ENCODE measurements around the gene MDGA2.
"Not testable (repeated sequence)": the region's sequence is repeated elsewhere in the genome, so short reads cannot be mapped to it uniquely, and the experiment has no call there.

MDGA2 gene

DNA sequence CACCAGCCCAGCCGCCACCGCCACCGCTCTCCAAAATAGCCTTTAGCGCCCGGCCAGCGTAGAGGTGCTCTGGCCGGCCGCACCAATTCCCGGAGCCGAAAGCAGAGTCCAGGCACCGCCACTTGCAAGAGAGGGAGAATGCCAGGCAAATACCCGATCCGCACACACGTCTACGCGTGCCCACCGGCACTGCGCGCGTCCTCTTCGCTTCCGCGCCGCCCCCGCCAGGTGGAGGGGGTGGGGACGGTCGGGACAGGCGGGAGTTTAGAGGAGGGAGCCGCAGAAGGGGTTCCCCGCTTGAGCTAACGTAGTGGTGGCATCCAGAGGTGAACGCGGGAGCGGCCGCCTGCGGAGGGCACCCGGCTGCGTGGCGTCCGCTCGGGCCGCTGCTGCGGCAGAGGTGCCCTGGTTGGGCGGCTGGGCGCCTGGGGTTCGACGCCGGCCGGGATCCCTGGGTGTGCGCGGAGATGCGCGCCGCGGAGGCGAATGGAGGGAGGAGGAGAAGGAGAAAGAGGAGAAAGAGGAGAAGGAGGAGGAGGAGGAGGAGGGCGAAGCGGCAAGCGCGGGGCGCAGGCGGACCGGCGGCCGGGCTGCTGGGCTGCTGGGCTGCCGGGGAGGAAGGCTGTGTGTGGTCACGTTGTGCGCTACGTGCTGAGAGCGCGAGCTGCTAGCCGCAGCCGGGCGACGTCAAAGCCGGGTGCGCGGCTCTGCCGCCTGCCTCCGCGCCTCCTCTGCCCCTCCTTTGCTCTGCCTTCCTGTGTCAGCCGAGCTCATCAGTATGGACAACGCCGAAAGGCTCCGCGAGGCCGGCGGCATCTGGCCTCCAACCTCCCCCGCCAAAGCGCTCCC lies at the start of gene MDGA2:
Gene MDGA2 (minus strand): TSS at position 140 of the 849 bp plus-strand sequence.
- DNase-seq, result no peak

DNA sequence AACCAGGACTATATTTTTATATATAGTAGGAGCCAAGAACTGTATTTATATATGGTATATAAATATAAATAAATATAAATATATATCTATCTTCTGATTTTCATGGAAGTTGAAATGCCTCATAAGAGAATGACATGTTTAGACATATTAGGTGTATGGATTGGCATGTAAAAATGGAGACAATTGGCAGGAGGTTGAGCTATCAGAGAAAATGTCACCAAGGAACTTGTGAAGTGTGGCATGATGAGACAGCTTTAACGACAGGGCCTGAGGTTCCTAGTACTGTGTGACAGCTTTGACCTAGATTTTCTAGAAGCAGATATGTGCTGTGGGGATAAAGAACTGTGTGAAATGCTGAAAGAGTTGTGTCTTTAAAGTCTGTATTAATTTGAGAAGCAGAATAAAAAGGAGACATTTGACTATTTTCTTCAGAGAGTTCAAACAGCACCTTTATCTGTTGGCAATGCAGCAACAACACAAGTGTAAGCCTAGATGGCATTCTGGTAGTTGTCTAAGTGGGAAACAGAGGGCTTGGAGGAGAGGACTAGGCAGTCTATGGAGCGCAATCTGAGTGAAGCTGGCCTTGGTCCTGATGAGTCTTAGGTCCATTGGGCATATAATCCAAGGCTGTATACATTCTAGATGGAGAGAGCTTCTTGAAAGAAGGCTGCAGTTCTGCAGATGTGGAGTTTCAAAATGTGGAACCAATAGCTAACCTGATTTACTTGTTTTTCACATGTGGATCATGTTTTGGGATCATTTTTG lies 47.7 kb upstream of the MDGA2 start:
- no peak for DNase-seq

DNA sequence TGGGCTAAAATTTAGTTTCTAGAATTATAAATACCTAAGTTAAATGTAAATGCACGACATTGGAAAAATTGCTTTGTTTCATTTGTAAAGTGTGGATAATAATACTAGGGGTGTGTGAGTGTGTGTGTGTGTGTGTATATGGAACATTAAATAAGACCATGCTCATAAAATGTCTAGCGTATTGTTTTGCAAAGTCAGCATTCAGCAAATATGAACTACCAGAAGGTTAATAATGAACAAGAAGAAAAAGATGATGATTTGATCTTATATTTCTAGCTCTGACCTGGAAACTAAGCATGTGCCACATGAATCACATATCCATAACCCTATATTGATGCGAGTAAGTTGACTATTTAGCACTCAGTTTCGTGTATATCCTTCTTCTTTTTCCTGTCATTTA lies 44.9 kb upstream of the MDGA2 start:
- DNase-seq, result no peak

DNA sequence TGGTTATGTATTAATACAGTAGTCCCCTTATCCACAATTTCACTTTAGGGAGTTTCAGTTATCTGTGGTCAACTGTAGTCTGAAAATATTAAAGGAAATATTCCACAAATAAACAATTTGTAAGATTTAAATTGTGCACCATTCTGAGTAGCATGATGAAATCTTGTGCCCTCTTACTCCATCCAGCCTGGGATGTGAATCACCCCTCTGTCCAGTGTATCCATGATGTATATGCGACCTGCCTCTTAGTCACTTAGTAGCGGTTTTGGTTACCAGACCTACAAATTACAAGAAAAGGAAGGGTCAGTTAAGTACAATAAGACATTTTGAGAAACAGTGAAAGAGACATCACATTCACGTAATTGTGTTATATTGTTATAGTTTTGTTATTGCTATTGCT lies 39.9 kb upstream of the MDGA2 start:
- DNase-seq, result no peak

DNA sequence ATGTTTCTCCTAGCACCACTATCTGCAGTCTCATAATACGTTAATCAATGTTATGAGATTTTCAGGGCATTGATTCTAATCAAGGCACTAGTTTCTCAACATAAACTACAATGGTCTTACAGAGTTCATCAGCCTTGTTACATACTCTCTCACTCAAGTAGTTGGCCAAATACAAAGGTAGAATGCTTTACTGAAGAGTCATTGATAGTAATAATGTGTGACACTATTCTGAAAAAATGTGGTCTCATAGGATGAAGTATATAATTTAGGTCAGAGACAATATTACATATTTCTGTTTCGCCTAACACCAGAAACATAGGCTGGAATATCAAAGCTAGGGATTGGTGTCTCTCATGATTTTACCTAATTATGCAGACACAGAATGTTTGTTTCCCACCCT lies 35.2 kb upstream of the MDGA2 start:
- DNase-seq, result no peak

DNA sequence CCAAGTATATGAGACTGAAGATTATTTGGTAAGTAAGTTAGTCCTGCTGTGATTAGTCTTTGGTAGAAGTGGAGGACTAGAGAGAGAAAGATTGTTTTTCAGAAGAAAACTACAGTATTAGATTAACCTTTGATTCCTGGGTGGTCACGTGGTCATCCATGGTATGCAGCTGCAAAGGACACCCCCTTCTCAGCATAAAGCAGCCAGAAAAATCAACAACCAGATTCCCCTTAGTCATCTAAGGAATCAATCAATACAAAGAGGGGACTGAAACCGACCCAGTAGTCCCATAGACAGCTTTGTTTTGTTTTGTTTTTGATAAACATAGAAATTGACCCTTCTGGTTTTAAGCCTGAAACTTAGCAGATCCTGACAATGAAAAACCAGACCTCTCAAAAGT lies 30.3 kb upstream of the MDGA2 start:
- DNase-seq, result no peak

DNA sequence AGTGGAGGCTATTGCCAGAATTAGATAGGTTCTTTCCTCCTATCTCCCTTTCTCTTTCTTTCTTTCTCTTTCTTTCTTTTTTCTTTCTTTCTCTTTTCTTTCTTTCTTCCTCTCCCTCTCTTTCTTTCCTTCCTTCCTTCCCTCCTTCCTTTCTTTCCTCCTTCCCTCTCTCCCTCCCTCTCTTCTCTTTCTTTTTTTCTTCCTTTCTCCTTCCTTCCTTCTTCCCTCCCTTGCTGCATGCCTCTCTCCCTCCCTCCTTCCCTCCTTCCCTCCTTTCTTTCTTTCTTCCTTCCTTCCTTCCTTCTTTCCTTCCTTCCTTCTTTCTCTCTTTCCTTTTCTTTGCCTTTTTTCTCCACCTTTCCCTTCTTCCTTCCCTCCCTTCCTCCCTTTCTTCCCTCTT lies 16.4 kb upstream of the MDGA2 start:
- no peak for DNase-seq

DNA sequence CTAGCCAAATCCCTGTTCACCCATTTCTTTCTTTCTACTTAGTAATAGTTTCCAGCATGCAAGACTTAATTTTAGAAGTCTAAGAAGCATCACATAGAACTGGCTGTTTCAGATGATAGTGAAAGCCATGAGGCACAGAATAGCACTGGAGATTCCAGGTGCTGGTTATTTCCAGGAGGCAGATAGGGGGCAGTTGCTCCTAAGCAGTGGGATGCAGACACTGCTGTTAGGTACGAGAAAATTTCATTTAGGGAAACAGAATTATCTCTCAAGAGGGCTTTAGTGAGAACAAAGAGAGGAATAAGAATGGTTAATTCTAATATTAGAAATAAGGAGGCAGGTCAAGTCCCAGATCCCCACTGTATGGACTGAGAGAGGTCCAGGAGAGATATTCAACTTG lies 3.6 kb upstream of the MDGA2 start:
- no peak for DNase-seq

DNA sequence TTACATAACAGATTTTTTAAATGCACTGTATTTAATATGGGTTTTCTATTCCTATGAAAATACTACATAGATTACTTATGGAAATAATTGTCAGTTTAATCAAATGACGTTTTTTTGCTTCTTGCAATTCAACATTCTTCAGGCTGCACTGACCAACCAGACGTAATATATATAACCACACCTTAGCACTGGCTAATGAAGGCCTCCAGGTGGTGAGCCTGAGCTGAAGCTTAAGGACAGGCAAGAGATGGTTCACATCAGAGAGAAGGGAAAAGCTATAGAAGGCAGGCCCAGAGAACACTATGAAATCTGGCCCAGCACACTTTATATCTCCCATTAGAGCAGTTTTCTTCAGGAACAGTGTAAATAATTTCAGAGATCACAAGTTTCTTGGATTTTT lies 2.8 kb upstream of the MDGA2 start:
- no peak for DNase-seq

DNA sequence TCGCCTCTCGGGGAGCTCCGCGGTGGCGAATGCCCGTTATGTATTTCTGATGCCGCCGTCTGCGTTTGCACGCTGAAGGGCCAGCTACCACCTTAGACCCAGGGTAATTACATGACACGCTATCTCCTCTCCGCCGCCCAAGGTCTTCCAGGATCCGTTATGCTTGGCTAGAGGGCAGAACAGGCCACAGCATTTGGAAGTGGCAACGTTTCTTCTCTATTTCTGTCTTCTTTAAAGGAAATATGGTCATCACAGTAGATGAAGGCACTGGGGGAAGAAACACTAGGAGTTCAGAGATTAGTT lies 861 bp upstream of the MDGA2 start:
- DNase-seq, result no peak

DNA sequence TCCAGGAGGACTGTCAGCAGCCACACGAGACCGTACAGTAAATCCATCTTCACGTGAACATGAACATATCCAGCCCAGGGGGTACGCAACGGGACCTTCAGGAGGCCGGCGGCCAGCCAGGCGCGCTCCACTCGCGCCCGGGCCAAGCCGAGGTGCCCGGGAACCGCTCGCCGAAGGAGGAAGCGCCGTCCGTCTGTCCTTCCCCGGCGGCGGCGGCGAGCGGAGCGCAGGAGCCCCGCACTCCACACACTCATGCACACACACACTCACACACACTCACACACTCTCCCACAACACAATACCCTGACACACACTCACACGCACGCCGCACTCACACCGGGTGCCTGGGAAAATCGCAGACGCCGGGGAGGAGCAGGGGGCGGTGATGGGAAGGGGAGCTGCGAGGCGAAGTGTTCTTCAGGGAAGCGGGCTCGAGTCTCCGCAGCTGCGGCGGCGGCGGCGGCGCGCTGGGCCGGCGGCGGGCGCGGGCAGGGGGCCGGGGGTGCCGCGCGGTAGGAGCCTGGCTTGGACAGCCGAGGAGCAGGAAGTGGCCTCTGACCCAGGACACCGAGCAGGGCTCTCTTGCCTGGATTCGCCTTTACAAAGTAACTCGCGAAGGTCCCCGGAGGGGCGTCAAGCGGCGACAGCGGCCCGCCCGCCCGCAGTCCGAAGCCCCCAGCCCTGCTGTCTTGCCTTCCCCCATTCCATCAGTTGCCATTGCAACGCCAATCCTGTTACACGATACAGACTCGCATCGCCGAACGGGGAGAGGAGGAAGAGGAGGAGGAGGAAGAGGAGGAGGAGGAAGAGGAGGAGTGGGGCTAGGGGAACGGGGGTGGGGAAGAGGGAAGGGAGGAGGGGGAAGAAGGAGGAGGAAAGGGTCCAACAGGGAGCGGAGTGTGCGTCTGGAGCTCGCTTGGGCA lies 601 bp downstream of the MDGA2 start:
- no peak for DNase-seq

DNA sequence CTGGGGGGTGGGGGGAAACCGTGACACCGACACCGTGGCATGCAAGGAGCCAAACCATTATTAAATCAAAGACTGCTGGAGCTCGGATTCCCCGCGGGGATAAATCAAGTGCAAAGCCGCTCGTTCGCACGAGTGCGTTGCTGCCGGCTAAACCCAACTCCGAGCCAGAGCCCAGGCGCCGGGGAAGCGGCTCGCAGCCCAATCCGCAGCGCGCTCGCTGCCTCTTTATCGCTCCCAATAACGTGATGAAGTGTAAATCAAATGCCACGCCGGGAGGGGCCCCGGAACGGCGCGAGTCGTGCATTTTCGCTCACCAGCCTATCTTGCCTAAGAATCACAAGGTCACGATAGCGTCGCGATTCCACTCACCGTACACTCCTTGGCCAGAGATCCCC lies 1.3 kb downstream of the MDGA2 start:
- no peak for DNase-seq

DNA sequence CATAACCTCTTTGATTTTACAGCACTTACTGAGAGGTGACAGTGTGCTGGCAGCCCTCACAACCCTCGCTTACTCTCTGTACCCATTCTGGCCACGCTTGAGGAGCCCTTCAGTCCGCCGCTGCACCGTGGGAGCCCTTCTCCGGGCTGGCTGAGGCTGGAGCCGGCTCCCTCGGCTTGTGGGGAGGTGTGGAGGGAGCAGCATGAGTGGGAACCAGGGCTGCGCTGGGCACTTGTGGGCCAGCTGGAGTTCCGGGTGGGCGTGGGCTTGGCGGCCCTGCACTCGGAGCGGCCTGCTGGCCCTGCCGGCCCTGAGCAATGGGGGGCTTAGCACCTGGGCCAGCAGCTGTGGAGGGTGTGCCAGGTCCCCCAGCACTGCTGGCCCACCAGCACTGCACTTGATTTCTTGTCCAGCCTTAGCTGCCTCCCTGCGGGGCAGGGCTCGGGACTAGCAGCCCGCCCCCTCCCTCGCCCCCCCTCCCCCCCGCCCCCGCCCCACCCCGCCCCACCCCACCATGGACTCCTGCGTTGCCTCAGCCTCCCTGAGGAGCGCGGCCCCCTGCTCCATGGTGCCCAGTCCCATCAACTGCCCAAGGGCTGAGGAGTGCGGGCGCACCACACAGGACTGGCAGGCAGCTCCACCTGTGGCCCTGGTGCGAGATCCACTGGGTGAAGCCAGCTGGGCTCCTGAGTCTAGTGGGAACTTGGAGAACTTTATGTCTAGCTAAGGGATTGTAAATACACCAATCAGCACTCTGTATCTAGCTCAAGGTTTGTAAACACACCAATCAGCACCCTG lies 9.9 kb downstream of the MDGA2 start:
- no peak for DNase-seq

DNA sequence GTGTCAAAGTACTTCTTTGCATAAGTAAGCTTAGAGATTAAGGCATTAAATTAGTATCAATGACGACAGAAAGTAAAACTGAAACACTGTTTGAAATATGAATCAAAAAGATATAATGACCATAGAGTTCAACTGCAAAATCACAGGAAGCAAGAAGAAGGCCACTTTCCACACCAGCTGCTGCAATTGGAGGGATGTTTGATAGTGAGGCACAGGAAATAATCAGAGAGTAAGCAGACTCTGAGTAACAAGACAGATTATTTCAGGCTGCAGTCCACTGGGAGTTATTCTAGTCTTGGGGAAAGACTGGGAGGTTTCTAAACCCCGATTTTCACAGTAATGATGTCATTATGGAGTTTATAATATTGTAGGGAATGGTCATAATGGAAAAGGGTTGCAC lies 12.9 kb downstream of the MDGA2 start:
- no peak for DNase-seq

DNA sequence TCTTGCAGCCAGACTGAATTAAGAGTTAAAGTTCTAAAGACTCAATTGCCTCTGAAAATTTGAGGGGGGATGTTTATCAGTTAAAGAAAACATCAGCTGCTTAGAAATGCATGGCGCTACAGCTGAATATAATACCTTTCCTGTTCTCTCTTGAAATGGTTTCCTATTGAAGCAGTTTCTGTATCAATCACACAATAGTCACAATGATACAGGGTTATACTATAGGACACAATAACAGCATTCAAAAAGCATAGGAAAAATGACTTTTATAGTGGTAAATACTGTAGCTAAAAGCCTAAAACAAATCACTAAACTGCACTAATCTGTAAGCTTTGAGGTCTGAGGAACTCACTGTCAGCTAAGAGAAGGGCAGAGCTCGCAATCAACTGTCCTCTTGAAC lies 15.2 kb downstream of the MDGA2 start:
- no peak for DNase-seq

DNA sequence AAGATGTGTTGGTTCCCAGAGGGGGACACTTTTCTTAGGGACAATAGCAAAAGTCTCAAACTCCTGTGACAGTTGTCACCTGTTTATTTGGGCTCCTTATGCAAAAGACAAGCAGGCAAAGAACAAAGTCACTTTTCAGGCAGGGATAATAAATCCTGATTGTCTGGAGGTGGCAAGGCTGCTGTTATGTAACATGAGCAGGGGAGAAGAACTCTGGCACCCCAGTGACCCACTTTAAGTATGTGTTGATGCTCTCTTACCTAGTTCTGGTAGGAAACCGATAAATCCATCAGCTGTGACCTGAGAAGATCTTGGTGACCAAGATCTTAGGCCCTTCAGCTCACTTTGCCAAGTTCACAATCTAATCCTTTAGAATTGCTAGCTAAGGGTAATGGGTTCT lies 17.4 kb downstream of the MDGA2 start:
- no peak for DNase-seq

DNA sequence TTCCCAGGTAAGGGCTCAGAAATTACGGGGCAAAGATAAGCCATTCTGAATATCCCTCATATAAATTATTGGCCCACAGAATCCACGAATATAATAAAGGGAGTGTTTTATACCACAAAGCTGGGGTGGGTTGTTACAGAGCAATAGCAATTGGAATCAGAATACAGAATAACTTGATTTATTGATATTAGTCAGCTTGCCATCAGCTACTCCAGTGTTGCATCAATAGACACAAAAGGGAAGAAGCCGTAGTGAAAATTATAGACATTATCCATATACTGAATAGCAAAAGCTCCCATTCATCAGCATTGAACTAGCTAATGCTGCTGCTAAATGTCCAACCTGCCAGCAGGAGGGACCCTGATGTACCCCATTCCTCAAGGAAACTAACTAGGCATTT lies 18.3 kb downstream of the MDGA2 start:
- no peak for DNase-seq

DNA sequence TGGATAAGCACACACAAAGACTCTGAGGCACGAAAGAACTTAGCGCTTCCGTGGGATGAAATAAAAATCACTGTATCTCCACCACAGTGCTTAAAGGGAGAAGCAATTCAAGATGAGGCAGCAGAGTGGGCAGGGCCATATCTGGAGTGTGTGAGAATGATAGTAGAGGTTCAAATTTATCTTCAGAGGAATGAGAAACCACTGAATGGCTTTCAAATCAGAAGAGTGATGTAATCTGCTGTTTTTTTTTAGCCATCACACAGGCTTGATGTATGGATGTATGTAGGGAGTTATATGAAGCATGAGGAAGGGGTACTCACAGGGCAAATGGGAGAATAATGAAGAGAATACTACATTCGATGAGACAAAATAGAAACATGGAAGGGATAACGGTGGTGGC lies 24.1 kb downstream of the MDGA2 start:
- DNase-seq, result no peak

DNA sequence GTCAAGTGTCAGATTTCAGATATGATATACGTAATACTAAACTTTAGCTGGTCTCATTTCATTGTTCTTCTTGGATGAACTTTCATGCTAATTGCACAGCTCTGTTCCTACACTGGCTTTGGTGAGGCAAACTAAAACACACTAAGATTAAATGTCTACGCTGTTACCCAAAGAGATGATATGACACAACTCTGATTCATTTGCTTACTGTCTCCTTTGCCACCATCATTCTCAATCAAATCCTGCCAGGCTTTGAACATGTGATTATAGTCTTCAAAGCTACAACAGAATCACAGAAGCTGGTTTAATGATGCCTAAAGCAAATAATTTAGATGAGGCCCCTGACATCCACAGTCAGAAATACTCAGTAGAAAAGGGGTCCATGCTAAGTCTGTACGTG lies 37.7 kb downstream of the MDGA2 start:
- DNase-seq, result no peak

DNA sequence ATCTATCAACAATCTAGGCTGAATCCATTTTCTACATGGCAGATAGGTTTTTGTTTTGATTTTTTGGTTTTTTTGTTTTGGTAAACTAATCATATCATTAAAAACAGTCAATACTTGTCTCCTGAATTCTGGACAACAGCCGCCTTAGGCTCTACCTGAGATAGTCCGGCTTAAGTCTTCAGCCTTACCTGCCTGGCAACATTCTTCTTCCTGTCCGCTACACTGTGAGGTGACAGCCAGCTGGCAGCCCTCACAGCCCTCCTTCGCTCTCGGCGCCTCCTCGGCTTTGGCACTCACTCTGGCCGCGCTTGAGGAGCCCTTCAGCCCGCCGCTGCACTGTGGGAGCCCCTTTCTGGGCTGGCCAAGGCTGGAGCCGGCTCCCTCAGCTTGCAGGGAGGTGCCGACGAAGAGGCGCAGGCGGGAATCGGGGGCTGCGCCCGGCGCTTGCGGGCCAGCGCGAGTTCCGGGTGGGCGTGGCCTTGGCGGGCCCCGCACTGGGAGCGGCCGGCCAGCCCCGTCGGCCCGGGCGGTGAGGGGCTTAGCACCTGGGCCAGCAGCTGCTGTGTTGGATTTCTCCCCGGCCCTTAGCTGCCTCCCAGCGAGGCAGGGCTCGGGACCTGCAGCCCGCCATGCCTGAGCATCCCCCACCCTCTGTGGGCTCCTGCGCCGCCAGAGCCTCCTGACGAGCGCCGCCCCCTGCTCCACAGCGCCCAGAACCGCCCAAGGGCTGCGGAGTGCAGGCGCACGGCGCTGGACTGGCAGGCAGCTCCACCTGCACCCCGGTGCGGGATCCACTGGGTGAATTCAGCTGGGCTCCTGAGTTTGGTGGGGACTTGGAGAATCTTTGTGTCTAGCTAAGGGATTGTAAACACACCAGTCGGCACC lies 49.0 kb downstream of the MDGA2 start:
- no peak for DNase-seq

DNA sequence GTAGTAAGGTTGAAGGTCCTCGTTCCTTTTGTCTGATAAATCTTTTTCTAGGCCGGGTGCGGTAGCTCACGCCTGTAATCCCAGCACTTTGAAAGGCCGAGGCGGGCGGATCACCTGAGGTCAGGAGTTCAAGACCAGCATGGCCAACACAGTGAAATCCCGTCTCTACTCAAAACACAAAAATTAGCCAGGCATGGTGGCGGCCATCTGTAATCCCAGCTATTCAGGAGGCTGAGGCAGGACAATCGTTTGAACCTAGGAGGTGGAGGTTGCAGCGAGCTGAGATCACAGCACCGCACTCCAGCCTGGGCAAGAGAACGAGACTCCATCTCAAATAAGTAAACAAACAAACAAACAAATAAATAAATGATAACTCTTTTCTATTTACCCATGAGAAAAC lies 51.3 kb downstream of the MDGA2 start:
- not testable (repeated sequence) for DNase-seq

DNA sequence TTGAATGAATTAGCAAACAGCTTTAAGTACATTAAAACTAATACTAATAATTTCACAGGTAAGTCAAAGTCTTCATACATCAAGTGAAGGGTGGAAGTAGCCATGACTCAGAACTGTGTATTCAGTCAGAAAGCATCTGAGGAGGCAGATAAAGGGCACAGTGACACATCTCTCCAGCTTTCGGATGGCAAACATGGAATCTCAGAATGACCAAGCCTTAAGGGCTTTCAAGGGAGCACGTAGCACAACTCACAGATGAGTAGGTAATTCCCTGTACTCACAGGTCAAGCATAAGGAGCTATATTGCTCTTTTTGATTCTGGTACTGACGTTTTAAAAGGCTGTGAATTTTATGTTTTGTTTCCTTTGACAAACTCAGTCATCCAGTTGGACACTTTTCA lies 56.0 kb downstream of the MDGA2 start:
- DNase-seq, result no peak
